Measurements from ENCODE around the gene VSTM4. TPM values are rescaled to one million over a fixed set of nuclear protein-coding genes. Genes with fewer than 3 reads are reported as not detected.

VSTM4 gene
- total and polyA plus RNA-seq, 2 of the 4 experiments (the other 2 are of a cell fraction), result 2.4 to 2.9 TPM

- H3K4me2 ChIP-seq (ENCODE audit: low read depth, low read length), result no peak overlapping the region
- H4K8ac ChIP-seq (ENCODE audit: low read depth in 2 of 2, low read length in 2 of 2), result no peak overlapping the region
- H3K56ac ChIP-seq (ENCODE audit: extremely low read depth, insufficient read depth, low read length), result no peak overlapping the region
- no peaks in the 10 kb centered on the region for H3K9me3 ChIP-seq (ENCODE audit: control insufficient read depth, insufficient read depth, low read length)
- no peak overlapping the region for H2AFZ ChIP-seq (replicated peaks; ENCODE audit: low read length, poor library complexity)
- no peak overlapping the region for H3K9ac ChIP-seq (ENCODE audit: low read depth, low read length)
- no peak overlapping the region for H3K27ac ChIP-seq (ENCODE audit: insufficient read depth, low read length)
- H3K18ac ChIP-seq (ENCODE audit: low read depth, low read length), result no peak overlapping the region
- POLR2A ChIA-PET (ENCODE audit: unreplicated experiment), result no interaction called here
- TF ChIP-seq POLR2A (IDR thresholded peaks at IDR 0.05; ENCODE audit: low read depth, low read length), result no peak
- no peak for TF ChIP-seq SMC3 (IDR thresholded peaks at IDR 0.05; ENCODE audit: low read depth, low read length)
- no peak for TF ChIP-seq BHLHE40 (IDR thresholded peaks at IDR 0.05; ENCODE audit: low read depth, low read length)
- TF ChIP-seq NFE2L2 (IDR thresholded peaks at IDR 0.05; ENCODE audit: low read depth, low read length), result no peak
- no peak for TF ChIP-seq ELK1 (IDR thresholded peaks at IDR 0.05; ENCODE audit: borderline replicate concordance, low read depth, low read length)
- no peak for TF ChIP-seq FOS (IDR thresholded peaks at IDR 0.05; ENCODE audit: low read depth, low read length)
- no peak for TF ChIP-seq CHD1 (IDR thresholded peaks at IDR 0.05; ENCODE audit: low read depth, low read length)
- no peak for TF ChIP-seq RCOR1 (IDR thresholded peaks at IDR 0.05; ENCODE audit: insufficient replicate concordance, low read length)
- no peak for TF ChIP-seq USF2 (IDR thresholded peaks at IDR 0.05; ENCODE audit: low read depth, low read length)
- TF ChIP-seq MXI1 (IDR thresholded peaks at IDR 0.05; ENCODE audit: borderline replicate concordance, low read depth, low read length), result no peak
- no peak for TF ChIP-seq MAZ (IDR thresholded peaks at IDR 0.05; ENCODE audit: borderline replicate concordance, low read depth, low read length)
- TF ChIP-seq RFX5 (IDR thresholded peaks at IDR 0.05; ENCODE audit: low read depth, low read length), result no peak
- TF ChIP-seq CTCF (conservative IDR thresholded peaks at IDR 0.05; ENCODE audit: low read depth, low read length), result no peak
- TF ChIP-seq RAD21 (IDR thresholded peaks at IDR 0.05; ENCODE audit: low read length), result no peak
- TF ChIP-seq MAFK (IDR thresholded peaks at IDR 0.05; ENCODE audit: low read depth, low read length), result no peak
- TF ChIP-seq CEBPB (IDR thresholded peaks at IDR 0.05; ENCODE audit: low read depth, low read length), result no peak
- H4K91ac ChIP-seq (ENCODE audit: insufficient read depth, low read depth, low read length), result no peak overlapping the region
- ATAC-seq (ENCODE audit: low read depth) (no peak), DNase-seq (no peak)
- in situ Hi-C loops (cut with MboI; ENCODE audit: low sequenced_read_pairs), result no loop called here
- no peak overlapping the region for H2BK15ac ChIP-seq (ENCODE audit: low read depth, low read length)
- H3K4me1 ChIP-seq (ENCODE audit: control insufficient read depth, insufficient read depth, low read length), result peaks cover 2% of the 10 kb centered on the region; the same call in 1 of the 2 replicates
- WGBS, 2 experiments (ENCODE audit: extremely low coverage in 2 of 2, insufficient read length in 1 of 2), result 100% methylated on average over 1 of the region's 5 CpGs; no CpG with 5 or more reads in 1 of the 2 experiments
- peaks cover 9% of the 10 kb centered on the region for H4K20me1 ChIP-seq (ENCODE audit: insufficient read depth, low read length)
- CTCF ChIA-PET, result no interaction called here
- H2AK5ac ChIP-seq (ENCODE audit: low read depth, low read length), result no peak overlapping the region; the same call in 1 of the 2 replicates
- H3K14ac ChIP-seq (replicated peaks; ENCODE audit: low read depth, low read length), result no peak overlapping the region
- H3K9me1 ChIP-seq (ENCODE audit: insufficient read depth, low read length), result peaks cover 6% of the 10 kb centered on the region
- no peak overlapping the region for H3K23ac ChIP-seq (ENCODE audit: low read depth, low read length)
- H3K79me1 ChIP-seq (ENCODE audit: low read depth in 1 of 2, low read length in 2 of 2), result peaks cover 4 to 17% of the 10 kb centered on the region in 2 experiments; a peak in 3 of 4 replicates
- H3K27me3 ChIP-seq (ENCODE audit: control insufficient read depth, insufficient read depth, low read length), result no peaks in the 10 kb centered on the region
- H2AK9ac ChIP-seq (replicated peaks; ENCODE audit: low read depth, low read length, poor library complexity), result no peak overlapping the region
- BruUV-seq (replicated peaks), result no TSS peak
- peaks cover 13% of the 10 kb centered on the region; the same call in 1 of the 2 replicates for H3K36me3 ChIP-seq (ENCODE audit: control insufficient read depth, insufficient read depth, low read length)
- no peak overlapping the region for H3K4me3 ChIP-seq (ENCODE audit: insufficient read depth, low read depth, low read length)
- no peak overlapping the region for H4K5ac ChIP-seq (ENCODE audit: low read depth, low read length)
- intact Hi-C loops (cut with micrococcal nuclease), result no loop called here
- H3K4ac ChIP-seq (ENCODE audit: low read depth, low read length), result no peak overlapping the region
- no peak overlapping the region for H2BK5ac ChIP-seq (ENCODE audit: low read depth, low read length, poor library complexity, severe bottlenecking)
- H2BK120ac ChIP-seq (ENCODE audit: low read depth, low read length), result no peak overlapping the region
- dilution Hi-C loops (cut with HindIII; ENCODE audit: low sequenced_read_pairs, unreplicated experiment), result no loop called here
- H2BK20ac ChIP-seq (ENCODE audit: low read depth, low read length), result no peak overlapping the region
Observed at GRCh38 chr10:49104323-49104722, 11.0 kb downstream of the VSTM4 start.
